Measurements from ENCODE around the gene IL19.
"Not testable (repeated sequence)": the region's sequence is repeated elsewhere in the genome, so short reads cannot be mapped to it uniquely, and the experiment has no call there.

Gene IL19

DNA sequence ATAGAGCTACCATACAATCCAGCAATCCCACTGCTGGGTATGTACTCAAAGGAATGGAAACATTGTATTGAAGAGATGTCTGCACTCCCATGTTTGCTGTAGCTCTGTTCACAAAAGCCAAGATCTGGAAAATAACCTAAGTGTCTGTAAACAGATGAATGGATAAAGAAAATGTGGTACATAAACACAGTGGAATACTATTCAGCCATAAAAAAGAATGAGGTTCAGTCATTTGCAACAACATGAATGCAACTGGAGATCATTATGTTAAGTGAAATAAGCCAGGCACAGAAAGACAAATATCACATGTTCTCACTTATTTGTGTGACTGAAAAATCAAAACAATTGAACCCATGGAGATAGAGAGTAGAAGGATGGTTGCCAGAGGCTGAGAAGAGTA is 83.1 kb downstream of the IL19 start:
- in situ Hi-C loops (cut with MboI; ENCODE audit: low sequenced_read_pairs): not testable (repeated sequence)

DNA sequence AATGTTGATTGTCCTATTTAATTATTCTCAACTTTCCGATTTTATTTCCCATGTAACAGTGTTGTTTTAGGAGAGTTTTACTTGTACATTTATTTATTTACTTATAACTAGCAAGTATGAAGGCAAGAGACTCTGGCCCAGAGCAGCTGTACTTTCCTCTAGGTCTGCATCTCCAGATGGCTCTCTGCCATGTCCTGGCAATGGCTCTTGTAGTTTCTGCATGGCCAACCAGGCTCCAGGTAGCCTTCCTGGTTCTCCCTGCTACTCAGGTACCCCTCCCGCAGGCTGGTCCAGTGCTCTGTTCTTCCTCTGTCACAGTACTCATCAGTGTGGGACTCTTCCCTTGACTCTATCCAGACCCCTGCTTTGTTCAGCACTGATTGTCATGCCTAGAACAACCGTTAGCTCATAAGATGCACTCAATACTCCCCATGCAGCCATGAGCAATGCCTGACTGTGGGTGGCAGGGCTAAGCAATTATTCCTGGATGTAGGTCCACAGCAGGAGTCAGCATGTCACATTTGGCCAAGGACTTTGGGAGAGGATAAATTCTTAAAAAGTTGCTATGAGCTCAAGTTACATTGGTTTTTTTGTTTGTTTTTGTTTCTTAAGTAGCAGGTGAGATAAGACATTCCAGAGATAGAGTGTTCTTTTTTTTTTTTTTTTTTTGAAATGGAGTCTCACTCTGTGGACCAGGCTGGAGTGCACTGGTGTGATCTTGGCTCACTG is 84.0 kb downstream of the IL19 start:
- in situ Hi-C loops (cut with MboI; ENCODE audit: low sequenced_read_pairs): no loop called here

DNA sequence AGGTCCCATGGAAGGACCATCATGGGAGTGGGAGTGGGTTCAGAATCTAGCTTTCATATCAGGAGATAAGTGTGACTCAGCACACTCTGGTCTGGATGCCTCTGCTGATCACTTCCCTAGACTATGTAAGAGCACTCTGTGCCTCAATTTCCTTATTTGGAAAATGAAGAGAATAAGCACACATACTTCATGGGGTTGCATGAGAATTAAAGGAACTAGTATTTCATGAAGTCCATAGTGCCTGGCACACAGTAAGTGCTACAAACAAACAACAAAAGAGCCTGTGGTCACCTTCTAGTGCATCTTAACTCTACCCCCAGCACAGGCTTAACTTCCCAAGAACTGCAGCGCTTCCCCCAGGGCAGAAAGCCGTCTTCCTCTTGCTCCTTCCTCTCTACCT is 85.3 kb downstream of the IL19 start:
- in situ Hi-C loops (cut with MboI; ENCODE audit: low sequenced_read_pairs): no loop called here

DNA sequence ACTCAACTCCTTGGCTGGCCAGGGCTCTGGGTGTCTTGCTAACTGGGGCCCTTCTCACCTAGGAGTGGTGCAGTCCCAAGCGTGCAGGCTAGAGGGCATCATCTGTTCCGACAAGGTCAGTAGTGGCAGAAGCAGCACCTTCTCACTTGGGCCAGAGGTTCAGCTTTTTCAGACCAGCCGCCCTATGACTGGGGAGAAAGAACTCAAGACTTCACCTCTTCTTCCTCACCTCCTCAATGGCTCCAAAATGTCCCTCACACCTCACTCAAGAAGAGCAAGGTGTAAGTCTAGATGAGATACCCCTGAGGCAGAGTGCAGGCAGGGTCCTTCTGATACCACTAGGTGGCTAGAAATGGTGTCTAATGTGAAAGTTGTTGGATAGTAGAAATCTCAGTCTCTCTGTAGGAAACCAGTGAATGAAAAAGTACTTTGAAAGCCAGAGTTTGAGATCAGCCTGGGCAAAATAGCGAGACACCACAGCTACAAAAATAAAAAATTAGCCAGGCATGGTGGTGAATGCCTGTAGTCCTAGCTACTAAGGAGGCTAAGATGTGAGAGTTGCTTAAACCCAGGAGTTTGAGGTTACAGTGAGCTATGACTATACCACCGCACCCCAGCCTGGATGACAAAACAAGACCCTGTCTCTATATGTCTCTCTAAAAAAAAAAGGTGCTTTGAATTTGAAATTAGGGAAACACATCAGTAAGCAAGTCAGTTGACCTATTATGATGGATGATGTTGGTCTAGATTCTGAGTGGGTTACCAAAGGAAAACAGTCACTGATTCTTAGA is 86.3 kb downstream of the IL19 start:
- in situ Hi-C loops (cut with MboI; ENCODE audit: low sequenced_read_pairs): no loop called here

DNA sequence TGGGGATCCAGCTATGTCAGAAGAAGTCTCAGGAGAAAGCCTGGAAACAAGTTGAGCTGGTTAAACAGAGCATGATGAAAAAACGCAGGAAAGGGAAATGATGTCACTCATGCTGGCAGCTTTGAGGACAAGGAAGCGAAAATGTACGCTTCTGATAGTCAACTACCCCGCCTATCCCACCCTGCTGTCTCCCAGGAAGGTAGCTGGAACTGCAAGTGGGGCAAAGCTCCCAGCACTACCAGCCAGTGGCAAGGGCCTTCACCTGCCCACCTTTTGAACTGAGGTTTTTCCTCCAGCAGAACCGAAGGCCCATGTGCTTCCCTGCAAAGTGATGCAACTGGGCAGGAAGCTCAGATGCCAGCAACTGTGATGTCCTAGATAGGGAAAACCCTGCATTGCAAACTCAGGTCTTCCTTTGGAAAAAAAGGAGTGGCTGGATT is 88.5 kb downstream of the IL19 start:
- in situ Hi-C loops (cut with MboI; ENCODE audit: low sequenced_read_pairs): no loop called here

DNA sequence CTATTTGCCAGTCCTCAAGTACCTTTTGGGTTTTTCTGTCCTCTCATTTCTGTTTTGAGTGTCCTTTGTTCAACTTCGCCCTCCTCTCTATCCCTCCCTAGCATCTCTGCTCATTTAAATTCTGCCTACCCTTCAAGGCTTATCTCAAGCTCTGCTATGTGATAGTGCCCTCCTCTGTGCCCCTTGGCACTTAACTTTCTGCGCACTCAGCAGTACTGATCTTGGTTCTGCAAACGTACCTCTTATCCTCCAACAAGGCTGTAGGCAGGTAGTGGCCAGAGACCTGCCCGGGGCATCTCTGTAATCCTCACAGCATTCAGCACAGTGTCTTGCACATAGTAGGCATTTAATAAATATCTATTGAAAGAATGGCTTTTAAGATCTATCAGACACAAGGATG is 89.6 kb downstream of the IL19 start:
- in situ Hi-C loops (cut with MboI; ENCODE audit: low sequenced_read_pairs): no loop called here

DNA sequence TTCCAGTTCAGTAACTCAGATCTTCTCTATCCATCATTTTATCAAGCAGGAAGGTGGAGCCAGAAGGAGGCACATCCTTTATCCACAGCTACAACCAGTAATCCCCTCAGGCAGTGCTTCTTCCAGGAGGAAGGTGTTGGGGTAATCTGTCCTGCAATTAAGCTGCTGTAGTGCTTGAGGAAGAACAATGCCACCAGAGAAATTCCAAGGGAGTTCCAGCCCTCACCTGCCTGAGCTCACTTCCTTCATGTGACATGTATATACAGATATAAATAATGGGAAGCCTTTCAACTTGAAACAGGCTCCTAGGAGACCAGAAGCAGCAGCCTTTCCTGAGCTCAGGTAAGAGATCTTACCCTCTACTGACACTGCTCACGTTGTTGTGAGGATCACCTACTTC is 92.7 kb downstream of the IL19 start:
- in situ Hi-C loops (cut with MboI; ENCODE audit: low sequenced_read_pairs): no loop called here

DNA sequence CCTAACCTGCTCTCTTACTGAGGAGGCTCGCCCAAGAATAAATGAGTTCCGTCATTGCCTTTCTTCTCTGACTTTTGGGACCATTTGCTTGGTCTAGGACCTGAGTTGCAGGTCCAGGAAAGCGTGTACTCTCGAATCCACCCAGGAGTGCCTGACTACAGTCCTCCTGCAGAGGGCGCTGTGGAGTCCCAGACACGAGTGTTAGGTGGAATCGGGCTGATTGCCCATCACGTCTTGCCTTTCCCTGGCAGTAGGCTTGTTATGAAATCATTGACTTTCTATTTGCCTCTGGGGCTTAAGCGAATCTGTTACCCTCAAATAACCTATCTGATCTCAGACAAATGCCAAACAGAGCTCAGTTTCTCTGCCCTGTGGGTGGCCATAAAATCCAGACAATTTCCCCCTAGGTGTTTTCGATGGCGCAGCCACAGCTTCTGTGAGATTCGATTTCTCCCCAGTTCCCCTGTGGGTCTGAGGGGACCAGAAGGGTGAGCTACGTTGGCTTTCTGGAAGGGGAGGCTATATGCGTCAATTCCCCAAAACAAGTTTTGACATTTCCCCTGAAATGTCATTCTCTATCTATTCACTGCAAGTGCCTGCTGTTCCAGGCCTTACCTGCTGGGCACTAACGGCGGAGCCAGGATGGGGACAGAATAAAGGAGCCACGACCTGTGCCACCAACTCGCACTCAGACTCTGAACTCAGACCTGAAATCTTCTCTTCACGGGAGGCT is 94.5 kb downstream of the IL19 start, which contains the start of gene IL20:
IL20 (plus strand) TSS at position 685 of the 733 bp plus-strand sequence. CDS start 230 bp downstream, outside the sequence.
- in situ Hi-C loops (cut with MboI; ENCODE audit: low sequenced_read_pairs): no loop called here

DNA sequence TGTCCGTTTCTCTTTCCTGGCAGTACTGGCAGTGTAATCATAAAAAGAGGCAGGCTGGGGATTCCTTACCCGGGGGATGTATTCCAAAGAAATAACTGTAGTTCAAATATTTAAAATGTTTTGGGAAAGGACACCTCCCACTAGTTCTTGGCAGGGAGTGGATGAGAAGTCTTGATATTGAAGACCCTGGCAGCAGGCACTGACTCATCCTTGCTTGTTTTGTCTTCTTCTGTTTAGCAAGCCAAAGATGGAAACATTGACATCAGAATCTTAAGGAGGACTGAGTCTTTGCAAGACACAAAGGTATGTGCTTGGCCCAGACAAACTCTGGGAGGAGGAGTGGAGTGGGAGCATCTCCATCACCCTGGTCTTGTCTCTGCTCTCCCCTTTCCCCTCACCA is 95.5 kb downstream of the IL19 start:
- in situ Hi-C loops (cut with MboI; ENCODE audit: low sequenced_read_pairs): no loop called here

DNA sequence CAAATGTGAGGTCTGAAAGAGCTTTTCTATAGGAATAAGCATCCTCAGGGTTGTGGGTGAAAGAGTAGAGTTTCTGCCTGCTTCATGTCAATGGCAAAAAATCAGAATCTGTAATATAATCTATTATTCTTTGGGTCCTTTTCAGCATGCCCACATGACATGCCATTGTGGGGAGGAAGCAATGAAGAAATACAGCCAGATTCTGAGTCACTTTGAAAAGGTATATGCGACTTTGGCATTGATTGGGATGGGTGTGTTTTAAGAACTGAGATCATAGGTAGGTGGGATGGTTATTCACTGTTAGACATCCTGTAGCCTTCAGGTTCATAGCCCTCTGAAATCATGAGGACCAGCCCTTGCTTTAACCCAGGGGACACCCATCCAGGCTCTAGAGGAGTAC is 96.7 kb downstream of the IL19 start:
- in situ Hi-C loops (cut with MboI; ENCODE audit: low sequenced_read_pairs): no loop called here

DNA sequence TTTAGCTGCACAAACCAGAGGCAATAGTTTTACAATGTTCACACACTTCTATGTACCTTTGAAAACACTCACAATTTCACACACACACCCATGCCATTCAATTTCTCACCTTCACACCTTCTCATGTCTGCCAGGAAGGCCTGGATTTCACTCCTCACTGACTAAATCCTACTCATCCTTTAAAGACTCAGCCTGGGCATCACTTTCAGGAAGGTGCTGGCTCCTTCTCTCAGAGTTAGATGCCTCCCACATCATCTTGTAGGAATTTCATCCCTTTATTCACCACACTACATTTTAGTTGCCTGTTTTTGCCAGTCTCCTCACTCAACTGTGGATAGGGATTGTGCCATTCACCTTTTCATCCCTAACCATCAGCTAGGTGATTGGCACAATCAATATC is 97.1 kb downstream of the IL19 start:
- in situ Hi-C loops (cut with MboI; ENCODE audit: low sequenced_read_pairs): no loop called here

DNA sequence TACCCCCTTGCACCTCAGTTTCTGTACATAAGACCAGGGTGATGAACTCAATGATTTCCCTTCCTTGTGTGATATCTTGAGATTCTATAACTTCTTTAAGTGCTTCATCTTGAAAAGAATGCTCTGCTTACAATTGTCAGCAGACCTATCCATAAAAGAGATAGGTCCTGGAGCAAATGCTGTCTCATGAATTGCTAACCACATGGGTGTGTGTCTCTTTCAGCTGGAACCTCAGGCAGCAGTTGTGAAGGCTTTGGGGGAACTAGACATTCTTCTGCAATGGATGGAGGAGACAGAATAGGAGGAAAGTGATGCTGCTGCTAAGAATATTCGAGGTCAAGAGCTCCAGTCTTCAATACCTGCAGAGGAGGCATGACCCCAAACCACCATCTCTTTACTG is 97.7 kb downstream of the IL19 start:
- in situ Hi-C loops (cut with MboI; ENCODE audit: low sequenced_read_pairs): no loop called here

DNA sequence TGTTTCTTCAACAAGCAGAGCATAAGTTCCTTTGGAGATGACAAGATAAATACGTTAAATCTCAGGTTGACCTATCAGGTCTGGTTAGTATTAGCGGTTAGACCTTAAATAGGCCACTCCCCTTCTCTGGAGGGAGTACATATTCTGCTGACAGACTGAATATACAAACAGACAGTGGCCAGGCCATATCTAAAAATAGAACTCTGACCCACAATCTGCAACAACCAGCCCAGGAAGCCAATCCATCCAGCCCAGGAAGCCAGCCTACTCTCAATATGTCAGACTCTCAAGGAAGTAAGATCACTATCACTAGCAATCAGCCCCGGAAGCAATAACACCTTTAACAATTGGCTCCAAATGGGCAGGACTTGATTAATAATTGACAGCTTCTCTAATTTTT is 101.6 kb downstream of the IL19 start:
- in situ Hi-C loops (cut with MboI; ENCODE audit: low sequenced_read_pairs): no loop called here

DNA sequence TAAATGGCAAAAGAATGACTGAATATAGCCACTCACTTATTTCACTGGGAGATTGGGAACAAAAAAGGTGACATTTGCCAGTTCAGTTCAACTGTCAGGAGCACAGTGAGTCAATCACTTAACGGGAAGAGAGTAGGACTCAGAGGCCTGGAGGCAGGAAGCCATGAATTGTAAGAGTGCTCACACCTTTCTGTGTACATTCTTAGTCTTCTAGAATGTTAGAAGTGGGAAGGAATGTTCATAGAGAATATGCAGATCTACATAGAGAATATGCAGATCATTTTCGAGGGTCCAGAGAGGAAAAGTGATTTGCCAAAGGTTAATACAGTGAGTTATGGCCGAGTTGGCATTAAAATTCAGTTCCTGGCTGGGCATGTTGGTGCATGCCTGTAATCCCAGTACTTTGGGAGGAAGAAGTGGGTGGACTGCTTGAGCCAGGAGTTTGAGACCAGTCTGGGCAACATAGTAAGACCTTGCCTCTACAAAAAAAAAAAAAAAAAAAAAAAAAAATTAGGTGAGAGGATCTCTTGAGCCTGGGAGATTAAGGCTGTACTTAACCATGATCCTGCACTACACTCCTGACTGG is 103.1 kb downstream of the IL19 start:
- in situ Hi-C loops (cut with MboI; ENCODE audit: low sequenced_read_pairs): no loop called here

DNA sequence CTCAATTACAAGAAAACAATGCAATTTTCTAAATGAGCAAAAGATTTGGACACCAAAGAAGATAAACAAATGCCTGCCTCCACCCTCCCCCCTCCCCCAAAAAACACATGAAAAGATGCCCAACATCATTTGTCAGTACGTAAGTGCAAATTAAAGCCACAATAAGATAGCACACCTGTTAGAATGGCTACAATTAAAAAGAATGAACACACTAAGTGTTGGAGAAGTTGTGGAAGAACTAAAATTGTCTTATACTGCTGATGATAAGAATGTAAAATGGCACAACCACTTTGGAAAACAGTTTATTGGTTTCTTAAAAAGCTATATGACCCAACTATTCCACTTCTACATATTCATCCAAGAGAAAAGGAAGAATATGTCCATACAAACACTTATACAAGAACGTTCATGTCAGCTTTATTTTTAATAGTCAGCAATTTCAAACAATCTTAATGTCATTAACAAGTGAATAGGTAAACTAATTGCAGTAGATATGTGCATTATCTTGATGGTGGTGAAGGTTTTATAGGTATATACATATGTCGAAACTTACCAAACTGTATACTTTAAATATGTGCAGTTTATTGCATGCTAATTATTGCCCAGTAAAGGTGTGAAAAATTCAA is 105.3 kb downstream of the IL19 start:
- in situ Hi-C loops (cut with MboI; ENCODE audit: low sequenced_read_pairs): no loop called here

DNA sequence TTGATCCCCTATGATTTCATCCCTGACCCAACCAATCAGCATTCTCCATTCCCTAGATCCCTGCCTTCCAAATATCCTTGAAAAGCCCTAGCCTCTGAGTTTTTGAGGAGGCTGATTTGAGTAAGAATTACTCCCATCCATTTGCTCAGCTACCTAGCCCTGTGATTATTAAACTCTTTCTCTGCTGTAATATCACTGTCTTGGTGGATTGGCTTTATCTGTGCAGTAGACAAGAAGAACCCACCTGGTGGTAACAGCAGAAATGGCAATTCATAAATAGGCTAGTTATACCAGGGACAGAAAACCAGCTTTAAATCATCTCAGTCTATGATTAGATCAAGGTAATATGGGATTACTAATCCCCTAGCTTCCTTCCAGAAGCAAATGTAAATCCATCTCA is 107.9 kb downstream of the IL19 start:
- in situ Hi-C loops (cut with MboI; ENCODE audit: low sequenced_read_pairs): no loop called here

DNA sequence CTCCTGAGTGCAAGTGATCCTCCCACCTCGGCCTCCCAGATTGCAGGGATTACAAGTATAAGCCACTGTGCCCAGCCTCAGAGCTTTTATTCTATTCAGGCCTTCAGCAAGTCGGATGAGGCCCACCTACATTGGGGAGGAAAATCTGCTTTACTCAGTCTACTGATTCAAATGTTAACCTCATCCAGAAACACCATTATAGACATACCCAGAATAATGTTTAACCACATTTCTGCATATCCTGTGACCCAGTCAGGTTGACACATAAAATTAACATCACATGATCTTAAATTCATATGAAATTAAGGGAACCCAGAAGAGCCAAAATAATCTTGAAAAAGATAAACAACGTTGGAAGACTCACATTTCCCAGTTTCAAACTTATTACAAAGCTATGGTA is 109.7 kb downstream of the IL19 start:
- in situ Hi-C loops (cut with MboI; ENCODE audit: low sequenced_read_pairs): no loop called here

DNA sequence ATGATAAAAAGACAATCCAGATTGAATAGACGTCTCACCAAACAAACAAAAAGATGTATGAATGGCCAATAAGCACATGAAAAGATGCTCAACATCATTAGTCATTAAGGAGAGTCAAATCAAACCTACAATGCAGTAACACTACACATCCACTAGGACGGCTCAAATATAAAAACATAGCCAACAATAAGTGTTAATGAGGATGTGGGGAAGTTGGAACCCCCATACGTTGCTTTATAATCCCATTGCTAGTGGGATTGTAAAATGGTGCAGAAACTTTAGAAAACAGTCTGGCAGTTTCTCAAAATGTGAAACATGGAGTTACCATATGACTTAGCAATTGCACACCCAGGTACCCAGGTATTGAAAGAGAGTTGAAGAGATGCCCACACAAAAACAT is 112.0 kb downstream of the IL19 start:
- in situ Hi-C loops (cut with MboI; ENCODE audit: low sequenced_read_pairs): no loop called here

DNA sequence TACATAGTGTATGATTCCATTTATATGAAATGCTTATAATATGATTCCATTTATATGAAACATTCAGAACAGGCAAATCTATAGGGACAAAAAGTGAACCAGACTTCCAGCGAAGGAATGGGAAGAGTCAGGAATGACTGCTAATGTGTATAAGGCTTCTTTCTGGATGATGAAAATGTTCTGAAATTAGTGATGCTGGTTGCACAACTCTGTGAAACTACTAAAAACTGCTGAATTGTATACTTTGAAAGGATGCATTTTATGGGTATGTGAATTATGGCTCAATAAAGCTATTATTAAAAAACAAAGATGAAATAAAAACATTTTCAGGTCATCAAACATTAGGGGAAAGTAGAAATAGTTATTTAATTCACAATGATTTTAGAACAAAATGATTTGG is 112.6 kb downstream of the IL19 start:
- in situ Hi-C loops (cut with MboI; ENCODE audit: low sequenced_read_pairs): no loop called here

DNA sequence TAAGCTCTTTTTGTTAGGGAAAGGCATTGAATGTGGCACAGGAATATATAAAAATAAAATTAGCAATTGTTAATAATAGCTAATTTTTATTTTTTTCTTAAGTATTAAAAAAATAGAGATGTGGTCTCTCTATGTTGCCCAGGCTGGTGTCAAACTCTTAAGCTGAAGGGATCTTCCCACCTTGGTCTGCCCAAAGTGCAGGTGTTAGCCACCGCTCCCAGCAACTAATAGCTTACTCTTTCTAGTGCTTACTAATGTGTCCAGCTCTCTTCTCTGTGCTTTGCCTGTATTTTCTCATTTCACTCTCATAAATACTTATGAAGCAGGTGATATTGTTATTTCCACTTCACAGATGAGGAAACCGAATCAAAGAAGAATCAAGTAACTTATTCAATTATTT is 113.3 kb downstream of the IL19 start:
- in situ Hi-C loops (cut with MboI; ENCODE audit: low sequenced_read_pairs): no loop called here

Measured in HL-60/S4 treated with retinoic acid at 250 ng/mL for 4 days and 3 days (cell line).